Stimulated activated CD8-positive, alpha-beta memory T cell treated with anti-CD3 and anti-CD28 coated beads, Interleukin-7, amount 100 ng/mL, for 24 hours (primary cell): ENCODE measurements around the gene TBCE.

ENCODE experiments used
- DNase-seq: peaks from one replicate; pipeline ENCODE4 v3.0.0-alpha.2; 2020; ENCODE audit warnings: low read depth

The TBCE gene, protein sequence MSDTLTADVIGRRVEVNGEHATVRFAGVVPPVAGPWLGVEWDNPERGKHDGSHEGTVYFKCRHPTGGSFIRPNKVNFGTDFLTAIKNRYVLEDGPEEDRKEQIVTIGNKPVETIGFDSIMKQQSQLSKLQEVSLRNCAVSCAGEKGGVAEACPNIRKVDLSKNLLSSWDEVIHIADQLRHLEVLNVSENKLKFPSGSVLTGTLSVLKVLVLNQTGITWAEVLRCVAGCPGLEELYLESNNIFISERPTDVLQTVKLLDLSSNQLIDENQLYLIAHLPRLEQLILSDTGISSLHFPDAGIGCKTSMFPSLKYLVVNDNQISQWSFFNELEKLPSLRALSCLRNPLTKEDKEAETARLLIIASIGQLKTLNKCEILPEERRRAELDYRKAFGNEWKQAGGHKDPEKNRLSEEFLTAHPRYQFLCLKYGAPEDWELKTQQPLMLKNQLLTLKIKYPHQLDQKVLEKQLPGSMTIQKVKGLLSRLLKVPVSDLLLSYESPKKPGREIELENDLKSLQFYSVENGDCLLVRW

DNA sequence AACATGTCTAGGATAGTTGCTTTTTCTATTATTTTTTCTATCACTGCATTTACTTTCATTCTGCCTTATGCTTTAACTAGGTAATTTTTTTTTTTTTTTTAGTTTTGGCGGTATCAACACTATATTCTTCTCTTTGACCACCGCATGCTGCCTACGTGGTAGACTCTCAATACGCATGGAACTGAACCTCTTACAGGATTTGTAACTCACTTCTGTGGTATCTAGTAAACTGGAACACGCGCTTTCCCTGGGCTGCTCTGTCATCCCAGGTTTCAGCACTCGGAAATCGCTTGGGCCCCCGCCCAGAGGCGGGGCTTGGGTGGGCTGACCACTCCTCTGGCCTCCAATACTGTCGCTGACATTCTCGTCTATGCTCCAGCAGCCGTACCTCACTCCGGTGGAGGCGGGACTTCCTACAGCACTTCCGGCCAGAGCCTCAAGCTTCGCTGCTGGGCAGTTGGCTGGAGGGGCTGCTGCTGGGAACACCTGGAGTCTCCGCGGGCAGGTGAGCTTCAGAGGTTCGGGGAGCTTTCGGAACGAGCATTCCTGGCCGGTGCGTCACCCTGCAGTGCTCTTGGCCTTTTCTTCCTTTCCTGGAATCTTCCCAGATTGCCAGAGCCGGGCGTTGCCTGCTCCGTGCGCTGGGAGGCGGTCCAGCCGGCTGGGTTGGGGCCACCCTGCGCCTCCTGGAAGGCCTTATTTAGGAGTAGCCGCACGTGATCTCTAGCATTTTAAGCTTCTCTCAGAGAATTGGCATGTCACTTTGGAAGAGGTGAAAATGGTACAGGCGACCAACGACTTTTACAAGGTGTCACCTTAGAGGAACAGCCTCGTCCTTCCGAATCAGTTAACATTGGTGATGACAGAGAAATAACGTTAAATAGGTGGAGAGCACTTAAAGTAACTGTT lies at the start of gene TBCE:
Gene TBCE (plus strand): TSS at position 428 of the 909 bp plus-strand sequence. CDS start 12,623 bp downstream, outside the sequence.
- peak; percentile 77 for DNase-seq

DNA sequence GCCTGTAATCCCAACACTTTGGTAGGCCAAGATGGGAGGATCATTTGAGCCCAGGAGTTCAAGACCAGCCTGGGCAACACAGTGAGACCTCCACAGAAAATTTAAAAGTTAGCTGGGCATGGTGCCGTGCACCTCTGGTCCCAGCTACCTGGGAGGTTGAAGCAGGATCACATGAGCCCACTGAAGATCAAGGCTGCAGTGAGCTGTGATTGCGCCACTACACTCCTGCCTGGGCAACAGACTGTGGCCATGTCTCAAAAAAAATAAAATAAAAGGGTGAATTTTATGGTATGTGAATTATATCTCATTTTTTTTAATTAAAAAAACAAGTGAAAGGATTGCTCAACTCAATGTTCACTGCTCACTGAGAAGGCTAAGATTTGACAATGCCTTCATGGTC lies 48.0 kb upstream of the TBCE start:
- no peak for DNase-seq

DNA sequence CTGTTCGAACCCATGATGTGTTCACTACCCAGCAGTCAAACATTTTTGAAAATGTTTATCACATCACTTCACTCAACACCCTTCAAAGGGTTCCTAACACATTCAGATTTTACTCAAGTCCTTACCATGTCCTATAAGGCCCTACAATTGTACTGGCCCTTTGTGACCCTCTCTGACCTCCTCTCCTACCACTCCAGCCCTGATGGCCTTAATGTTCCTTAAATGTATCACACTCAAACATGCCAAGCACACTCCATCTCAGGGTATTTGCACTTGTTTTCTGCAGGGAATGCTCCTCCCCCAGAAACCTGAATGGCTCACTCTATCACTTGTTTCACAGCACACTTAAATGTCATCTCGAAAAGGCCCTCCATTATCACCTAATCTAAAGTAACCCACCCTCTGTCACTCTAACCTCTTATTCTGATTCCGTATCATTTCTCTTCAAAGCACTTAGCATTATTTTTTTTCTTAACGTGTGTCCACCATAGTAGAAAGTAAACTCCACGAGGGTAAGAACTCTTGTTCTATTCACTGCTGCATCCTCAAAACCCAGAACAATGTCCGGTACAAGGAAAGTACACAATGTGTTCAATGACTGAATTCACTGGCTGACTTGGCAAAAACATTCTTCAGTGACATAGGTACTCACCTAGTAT lies 46.6 kb upstream of the TBCE start:
- DNase-seq: no peak

DNA sequence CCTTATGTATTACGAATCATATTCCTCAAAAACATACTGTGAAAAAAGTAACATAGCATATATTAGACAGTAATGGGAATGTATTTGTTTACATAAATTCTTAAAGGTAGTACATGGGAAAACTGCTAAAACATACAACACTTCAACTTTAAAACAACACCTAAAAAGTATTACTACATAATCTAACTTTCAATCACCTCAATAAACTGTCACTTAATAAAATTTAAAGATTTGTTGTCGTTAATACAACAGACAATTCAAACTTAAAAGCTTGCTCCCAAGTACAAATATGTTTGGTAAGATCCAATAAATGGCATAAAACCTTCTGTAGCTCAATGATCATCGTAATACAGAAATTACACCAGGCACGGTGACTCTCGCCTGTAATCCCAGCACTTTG lies 42.9 kb upstream of the TBCE start:
- no peak for DNase-seq

GRCh38 chr1:235325139-235325538 lies 42.1 kb upstream of the TBCE start:
- no peak for DNase-seq

DNA sequence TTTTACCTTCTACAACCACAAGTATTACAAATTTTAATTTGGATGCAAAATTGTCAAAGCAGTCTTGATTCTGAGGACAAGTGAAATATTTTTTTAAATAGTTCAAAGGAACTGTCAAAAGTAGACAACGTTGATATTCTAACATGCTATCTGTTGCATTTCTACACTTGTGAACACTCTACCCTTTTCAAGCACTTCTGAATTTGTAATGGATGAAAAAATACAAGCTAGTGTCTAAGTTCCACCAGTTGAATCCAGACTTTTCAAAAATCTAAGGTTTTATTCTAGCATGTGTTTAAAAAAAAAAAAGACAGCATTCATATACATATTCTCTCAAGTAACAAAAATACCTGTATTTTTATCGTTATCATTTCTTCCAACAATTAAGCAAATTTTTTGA lies 41.4 kb upstream of the TBCE start:
- DNase-seq: no peak

GRCh38 chr1:235326719-235327558 lies 40.3 kb upstream of the TBCE start:
- peak; percentile 27 for DNase-seq

GRCh38 chr1:235327559-235328270 lies 39.5 kb upstream of the TBCE start, which contains the start of gene ARID4B:
Gene ARID4B (minus strand): TSS chr1:235328179. CDS start chr1:235326919, 1,260 bp downstream.
- peak; percentile 9 for DNase-seq

GRCh38 chr1:235328271-235329138 lies 38.7 kb upstream of the TBCE start, which contains the start of gene GGPS1:
Gene GGPS1 (plus strand): TSS chr1:235328570. CDS start chr1:235335265, 6,695 bp downstream.
- peak; percentile 99 for DNase-seq

- DNase-seq: no peak
Measured at GRCh38 chr1:235329139-235329902, 37.9 kb upstream of the TBCE start.

GRCh38 chr1:235330918-235331285 lies 36.3 kb upstream of the TBCE start:
- no peak for DNase-seq

GRCh38 chr1:235331401-235331800 lies 35.8 kb upstream of the TBCE start:
- DNase-seq: no peak

GRCh38 chr1:235336903-235337302 lies 30.3 kb upstream of the TBCE start:
- no peak for DNase-seq

DNA sequence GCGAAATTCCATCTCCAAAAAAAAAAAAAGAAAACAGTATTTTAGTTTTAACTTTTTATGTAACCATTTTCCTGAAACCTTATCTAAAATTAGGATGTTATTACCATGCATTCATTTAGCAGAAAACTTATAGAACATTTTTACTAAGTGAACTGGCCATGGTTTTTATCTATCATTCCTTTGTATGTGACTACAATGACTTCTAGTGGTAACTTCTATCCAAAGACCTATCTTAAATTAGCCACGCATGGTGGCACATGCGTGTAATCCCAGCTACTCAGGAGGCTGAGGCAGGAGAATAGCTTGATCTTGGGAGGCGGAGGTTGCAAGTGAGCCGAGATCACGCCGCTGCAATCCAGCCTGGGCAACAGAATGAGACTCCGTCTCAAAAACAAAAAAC lies 27.5 kb upstream of the TBCE start:
- DNase-seq: no peak

- no peak for DNase-seq
Measured at GRCh38 chr1:235341334-235341733, 25.9 kb upstream of the TBCE start.

- DNase-seq: no peak
Measured at GRCh38 chr1:235342039-235342438, 25.2 kb upstream of the TBCE start.

DNA sequence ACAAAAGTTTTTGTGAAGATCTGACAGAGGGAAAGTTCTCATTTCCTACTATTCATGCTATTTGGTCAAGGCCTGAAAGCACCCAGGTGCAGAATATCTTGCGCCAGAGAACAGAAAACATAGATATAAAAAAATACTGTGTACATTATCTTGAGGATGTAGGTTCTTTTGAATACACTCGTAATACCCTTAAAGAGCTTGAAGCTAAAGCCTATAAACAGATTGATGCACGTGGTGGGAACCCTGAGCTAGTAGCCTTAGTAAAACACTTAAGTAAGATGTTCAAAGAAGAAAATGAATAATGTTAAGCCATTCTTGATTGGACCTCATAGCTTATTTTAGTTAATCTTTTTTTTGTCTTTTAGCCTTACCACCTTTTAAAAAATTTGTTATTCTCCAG lies 24.8 kb upstream of the TBCE start:
- no peak for DNase-seq

- DNase-seq: no peak
Measured at GRCh38 chr1:235343726-235344125, 23.5 kb upstream of the TBCE start.

- DNase-seq: no peak
Measured at GRCh38 chr1:235351441-235351840, 15.8 kb upstream of the TBCE start.
